HG03135 (cell line): ENCODE measurements around the gene EPHB3.

Experiments used
- ATAC-seq: cut with Tn5 transposase; IDR thresholded peaks from one replicate; pipeline ENCODE4 v1.9.1; 2021; ENCODE audit warnings: mild to moderate bottlenecking, moderate library complexity; ENCODE audit not compliant: unreplicated experiment

Gene EPHB3

GRCh38 chr3:184578822-184579221 is 17.2 kb downstream of the EPHB3 start:
- no peak for ATAC-seq

- no peak for ATAC-seq
These were observed 17.9 kb downstream of the EPHB3 start for GRCh38 chr3:184579513-184579912.

DNA sequence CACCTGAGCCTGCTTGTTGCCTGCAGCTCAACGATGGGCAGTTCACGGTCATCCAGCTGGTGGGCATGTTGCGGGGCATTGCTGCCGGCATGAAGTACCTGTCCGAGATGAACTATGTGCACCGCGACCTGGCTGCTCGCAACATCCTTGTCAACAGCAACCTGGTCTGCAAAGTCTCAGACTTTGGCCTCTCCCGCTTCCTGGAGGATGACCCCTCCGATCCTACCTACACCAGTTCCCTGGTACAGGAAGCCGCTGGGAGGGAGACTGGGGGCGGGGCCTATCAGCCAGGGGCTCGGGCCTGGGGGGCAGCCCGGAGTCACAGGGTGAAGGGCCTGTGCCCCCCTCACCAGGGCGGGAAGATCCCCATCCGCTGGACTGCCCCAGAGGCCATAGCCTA is 18.8 kb downstream of the EPHB3 start:
- ATAC-seq: no peak

DNA sequence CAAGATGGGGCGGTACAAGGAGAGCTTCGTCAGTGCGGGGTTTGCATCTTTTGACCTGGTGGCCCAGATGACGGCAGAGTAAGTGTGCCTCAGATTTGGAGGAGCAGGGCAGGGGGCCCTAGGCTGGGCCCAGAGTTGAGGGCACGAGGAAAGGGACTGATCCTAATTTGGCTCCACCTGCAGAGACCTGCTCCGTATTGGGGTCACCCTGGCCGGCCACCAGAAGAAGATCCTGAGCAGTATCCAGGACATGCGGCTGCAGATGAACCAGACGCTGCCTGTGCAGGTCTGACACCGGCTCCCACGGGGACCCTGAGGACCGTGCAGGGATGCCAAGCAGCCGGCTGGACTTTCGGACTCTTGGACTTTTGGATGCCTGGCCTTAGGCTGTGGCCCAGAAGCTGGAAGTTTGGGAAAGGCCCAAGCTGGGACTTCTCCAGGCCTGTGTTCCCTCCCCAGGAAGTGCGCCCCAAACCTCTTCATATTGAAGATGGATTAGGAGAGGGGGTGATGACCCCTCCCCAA is 19.8 kb downstream of the EPHB3 start:
- no peak for ATAC-seq

- ATAC-seq: no peak
These were observed 21.3 kb downstream of the EPHB3 start for GRCh38 chr3:184582646-184583577.

- ATAC-seq: no peak
These were observed 22.2 kb downstream of the EPHB3 start for GRCh38 chr3:184583578-184584451.

DNA sequence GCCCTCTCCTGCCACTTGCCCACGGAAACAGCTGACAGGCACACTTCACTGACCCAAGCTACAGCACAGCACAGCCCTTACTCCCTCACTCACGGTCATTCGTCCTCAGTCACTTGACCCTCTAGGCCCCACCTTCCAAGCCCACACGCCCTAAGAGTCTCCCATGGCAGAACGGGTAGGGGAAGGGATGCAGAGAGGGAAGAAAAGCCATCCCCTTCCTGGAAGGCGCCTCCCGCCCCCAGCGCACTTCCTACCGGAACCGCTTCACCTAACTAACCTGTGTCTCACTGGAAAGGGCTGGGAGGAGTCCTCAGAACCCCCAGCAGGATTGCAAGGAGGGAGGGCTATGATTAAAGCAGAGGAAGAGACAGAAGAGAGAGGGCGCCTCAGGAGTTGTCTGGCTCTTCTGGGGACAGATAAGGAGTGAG is 22.9 kb downstream of the EPHB3 start:
- no peak for ATAC-seq

GRCh38 chr3:184585545-184585944 is 24.0 kb downstream of the EPHB3 start:
- no peak for ATAC-seq

DNA sequence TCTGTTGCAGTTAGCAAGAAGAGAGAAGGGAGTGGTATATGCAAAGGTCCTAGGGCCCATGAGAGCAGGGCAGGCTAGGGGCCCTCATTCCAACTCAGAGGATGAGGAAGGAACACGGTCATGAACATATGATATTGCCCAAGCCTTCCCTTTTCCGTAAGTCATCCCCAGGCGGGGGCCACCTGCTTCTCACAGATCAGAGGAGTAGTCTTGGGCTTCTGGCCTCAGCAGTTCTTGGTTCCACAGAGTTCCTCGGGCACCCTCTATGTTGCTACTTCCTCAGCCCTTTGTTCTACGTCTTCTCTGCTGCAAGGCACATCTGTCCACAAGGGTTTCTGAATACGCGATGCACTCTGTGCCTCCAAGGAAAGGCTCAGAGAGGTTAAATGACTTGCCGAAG is 25.3 kb downstream of the EPHB3 start:
- ATAC-seq: no peak

DNA sequence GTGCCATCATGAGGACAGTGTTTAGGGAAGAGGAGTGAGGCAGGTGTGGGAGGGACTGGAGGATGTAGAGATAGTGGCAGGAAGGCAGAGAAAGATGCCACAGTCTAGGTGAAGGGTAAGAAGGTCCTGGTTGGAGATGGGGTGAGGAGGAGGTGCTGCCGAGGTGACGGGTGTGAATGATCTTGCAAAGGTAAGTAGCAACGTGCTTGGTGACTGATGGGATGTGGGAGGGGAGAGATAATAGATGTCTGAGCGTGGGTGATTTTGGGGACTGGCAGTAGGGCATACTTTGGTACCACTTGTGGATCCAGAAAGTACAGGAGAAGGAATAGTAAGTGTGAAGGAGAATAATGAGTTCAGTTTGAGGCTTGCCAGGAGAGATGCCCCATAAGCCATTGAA is 27.2 kb downstream of the EPHB3 start:
- no peak for ATAC-seq

DNA sequence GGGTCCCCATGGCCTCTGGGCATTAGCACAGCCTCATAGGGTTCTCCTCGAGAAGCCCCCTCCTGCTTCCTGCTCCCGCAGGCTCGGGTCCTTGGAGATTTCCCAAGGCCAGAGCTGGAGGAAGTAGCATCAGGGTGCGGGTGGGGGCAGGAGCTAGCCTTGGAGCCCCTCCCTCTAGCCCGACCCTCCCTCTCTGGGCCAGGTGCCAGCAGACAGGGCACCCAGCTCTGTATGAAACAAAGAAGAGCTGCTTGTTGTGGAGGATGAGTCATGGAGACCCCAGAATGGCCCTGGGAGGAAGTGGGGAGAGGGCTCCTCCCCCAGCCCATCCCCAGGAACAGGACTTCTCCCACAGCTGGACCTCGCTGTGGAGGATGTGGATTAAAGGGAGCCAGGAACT is 29.2 kb downstream of the EPHB3 start:
- ATAC-seq: no peak

GRCh38 chr3:184591789-184592188 is 30.2 kb downstream of the EPHB3 start:
- no peak for ATAC-seq

DNA sequence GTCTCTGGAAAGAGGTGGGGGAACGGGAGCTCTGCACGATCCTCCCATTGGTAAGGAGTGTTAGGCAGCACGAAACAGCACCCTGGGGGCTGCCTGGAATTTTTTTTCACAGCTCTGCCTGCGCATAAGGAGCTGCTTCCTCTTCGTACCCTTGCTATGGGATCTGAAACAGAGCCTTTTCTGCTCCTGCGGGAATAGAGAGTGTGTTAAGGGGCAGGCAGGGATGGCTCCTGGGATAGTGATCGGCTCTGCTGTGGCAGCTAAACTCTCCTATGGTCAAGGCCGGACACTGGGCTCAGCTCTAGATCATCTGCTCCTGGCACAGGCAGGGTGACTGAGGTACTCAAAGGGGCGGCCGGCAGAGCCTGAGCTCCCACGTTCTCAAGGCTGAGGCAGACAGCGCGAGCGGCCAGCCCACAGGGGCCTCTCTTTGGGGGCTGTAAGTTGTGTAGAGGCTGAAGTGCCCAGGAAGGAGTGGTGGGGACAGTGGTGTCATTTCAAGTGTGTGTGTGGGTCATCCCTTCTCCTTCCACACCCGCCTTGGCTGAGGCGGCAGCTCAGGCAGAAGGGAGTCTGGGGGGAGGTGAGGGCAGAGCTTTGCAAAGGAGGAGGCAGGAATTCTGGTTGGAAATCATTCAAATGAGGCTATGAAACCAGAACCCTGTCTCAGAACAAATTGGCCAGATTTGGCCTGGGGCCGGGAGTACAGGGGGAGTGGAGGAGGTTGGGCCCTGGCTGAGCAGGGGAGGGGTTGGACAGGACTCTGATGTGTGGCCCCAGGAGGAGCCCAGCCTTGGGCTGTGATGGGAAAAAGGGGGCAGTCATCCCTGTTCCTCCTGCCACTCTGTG is 31.0 kb downstream of the EPHB3 start:
- no peak for ATAC-seq

DNA sequence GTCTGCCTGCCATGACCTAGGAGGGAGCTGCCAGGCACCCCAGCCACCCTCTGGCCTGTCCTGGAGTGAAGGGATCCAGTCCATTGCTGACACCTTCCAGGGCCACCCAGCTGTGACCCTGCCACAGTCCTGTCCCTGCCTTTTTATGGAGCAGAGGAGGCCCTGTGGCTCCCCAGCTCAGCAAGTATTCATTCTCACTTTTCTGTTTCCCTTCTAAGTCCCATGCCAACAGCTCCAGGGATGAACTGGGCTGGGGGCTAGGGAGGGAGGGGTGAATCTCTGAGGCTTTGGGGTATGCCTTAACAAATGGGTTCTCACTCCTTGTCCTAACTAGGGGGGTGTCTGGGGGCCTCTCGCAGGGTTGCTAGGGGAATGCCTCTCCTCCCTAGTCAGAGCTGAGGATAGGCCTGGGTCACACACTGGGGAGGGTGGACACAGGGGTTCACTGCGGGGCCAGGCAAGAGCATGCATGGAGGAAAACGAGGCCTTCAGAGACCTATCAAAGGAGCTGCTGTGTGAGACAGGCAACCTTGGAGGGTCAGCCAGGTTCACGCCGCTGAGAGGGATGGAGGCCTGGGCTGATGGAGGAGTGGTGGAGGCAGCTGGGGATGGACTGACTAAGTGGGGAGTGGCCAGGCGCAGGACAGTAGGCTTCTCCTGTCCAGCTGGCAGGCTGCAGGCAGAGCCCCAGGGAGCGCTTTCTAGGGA is 31.8 kb downstream of the EPHB3 start:
- ATAC-seq: no peak

- no peak for ATAC-seq
These were observed 32.3 kb downstream of the EPHB3 start for GRCh38 chr3:184593928-184594303.

- ATAC-seq: no peak
These were observed 32.9 kb downstream of the EPHB3 start for GRCh38 chr3:184594371-184595001.

DNA sequence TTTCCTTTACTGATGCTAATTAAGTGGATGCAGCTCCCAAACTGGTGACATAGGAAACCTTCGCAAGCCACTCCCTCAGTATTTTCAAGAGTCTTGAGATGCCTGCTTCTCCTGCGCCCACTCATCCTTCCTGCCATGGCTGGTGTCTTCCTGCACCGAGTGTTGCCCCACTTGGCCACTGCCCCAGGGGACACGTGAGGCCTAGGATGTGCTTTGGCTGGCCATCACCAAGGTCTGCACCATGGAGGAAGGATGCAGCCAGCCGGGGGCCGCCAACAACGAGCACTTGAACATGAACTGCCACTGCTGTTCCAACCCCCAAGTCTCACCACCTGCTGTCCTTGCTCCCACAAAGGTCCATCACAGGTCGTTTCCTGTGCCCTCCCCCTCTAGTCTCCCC is 34.1 kb downstream of the EPHB3 start:
- no peak for ATAC-seq

- ATAC-seq: no peak
These were observed 34.6 kb downstream of the EPHB3 start for GRCh38 chr3:184596233-184596632.

DNA sequence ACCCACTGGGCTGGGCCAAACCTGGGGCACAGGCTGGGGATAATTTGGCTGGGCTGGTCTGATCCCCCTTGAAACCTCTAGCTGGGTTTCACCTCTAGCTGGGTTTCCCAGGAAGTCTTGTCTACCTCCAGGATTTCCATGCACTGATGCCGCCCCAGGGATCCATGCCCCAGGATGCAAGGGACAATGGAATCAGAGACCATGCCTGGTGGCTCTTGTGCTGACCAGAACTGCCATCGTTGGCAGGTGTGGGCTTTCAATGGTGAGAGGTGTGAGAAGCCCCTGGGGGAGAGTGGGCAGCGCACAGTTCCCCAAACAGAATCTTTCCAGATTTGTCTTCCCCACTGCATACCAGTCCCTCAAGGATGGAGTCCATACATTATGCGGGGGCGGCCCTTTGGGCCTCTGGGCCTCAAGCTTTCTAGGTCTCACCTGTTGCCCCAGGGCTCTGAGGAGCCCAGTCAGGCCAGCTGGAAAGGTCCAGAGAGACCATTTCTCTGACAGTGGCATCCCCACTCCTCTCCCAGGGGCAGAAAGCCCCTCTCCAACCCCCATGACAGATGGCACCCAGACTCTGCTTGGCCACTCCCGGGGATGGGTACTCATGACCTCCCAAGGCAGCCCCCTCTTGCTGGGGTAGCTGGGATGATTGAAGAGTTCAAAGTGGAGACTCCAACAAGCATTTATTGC is 35.4 kb downstream of the EPHB3 start:
- no peak for ATAC-seq
